Stimulated activated CD8-positive, alpha-beta memory T cell treated with anti-CD3 and anti-CD28 coated beads, Interleukin-15, amount 100 ng/mL, for 4 hours (primary cell): ENCODE results near the gene SCP2.
"Not testable (repeated sequence)": the region's sequence is repeated elsewhere in the genome, so short reads cannot be mapped to it uniquely, and the experiment has no call there.

Source experiments
- DNase-seq, 2 donors: peaks; one replicate each; pipeline ENCODE4 v3.0.0-alpha.2; 2020; ENCODE audit warnings: low read depth in 2 of 2

SCP2 gene

GRCh38 chr1:52973841-52974240 is 46.8 kb downstream of the SCP2 start:
- DNase-seq = no peak

- no peak for DNase-seq
Measured at GRCh38 chr1:52976183-52977035, 49.3 kb downstream of the SCP2 start.

GRCh38 chr1:52978045-52978444 is 51.0 kb downstream of the SCP2 start:
- DNase-seq = no peak

GRCh38 chr1:52992733-52993132 is 65.7 kb downstream of the SCP2 start:
- DNase-seq = not testable (repeated sequence)

- DNase-seq = no peak
Measured at GRCh38 chr1:52994656-52995055, 67.6 kb downstream of the SCP2 start.

- DNase-seq = no peak
Measured at GRCh38 chr1:52996653-52997052, 69.6 kb downstream of the SCP2 start.

- no peak for DNase-seq
Measured at GRCh38 chr1:53001128-53001527, 74.1 kb downstream of the SCP2 start.

- not testable (repeated sequence) for DNase-seq
Measured at GRCh38 chr1:53006612-53007011, 79.5 kb downstream of the SCP2 start.

- DNase-seq = not testable (repeated sequence)
Measured at GRCh38 chr1:53010247-53010646, 83.2 kb downstream of the SCP2 start.

GRCh38 chr1:53011175-53011574 is 84.1 kb downstream of the SCP2 start:
- DNase-seq = no peak

GRCh38 chr1:53014791-53015507 is 87.9 kb downstream of the SCP2 start:
- peak; percentile 41 to 54 for DNase-seq

- DNase-seq = no peak
Measured at GRCh38 chr1:53015508-53015860, 88.4 kb downstream of the SCP2 start.

GRCh38 chr1:53016705-53017104 is 89.6 kb downstream of the SCP2 start:
- DNase-seq = no peak

- no peak for DNase-seq
Measured at GRCh38 chr1:53020588-53020987, 93.5 kb downstream of the SCP2 start.

GRCh38 chr1:53022179-53022578 is 95.1 kb downstream of the SCP2 start:
- DNase-seq = no peak

- DNase-seq = no peak
Measured at GRCh38 chr1:53023546-53023945, 96.5 kb downstream of the SCP2 start.

- DNase-seq = no peak
Measured at GRCh38 chr1:53024117-53024516, 97.0 kb downstream of the SCP2 start.

GRCh38 chr1:53025034-53025768 is 98.1 kb downstream of the SCP2 start:
- no peak for DNase-seq

GRCh38 chr1:53025769-53026112 is 98.7 kb downstream of the SCP2 start:
- DNase-seq = no peak

- no peak for DNase-seq
Measured at GRCh38 chr1:53026254-53026653, 99.2 kb downstream of the SCP2 start.

GRCh38 chr1:53031732-53032131 is 104.7 kb downstream of the SCP2 start:
- no peak for DNase-seq

- no peak for DNase-seq
Measured at GRCh38 chr1:53037159-53037558, 110.1 kb downstream of the SCP2 start.

GRCh38 chr1:53038566-53038965 is 111.5 kb downstream of the SCP2 start:
- DNase-seq = no peak
